H1 (cell line): ENCODE data around the gene BDKRB1. TPM values are rescaled to one million over a fixed set of nuclear protein-coding genes. Genes with fewer than 3 reads are reported as not detected.

ENCODE experiments used
- CTCF ChIA-PET: fragments of 300-600 bp; sonication (Branson Sonifier 250); formaldehyde crosslinking; loops from one replicate; lab custom pipeline; 2021; ENCODE audit not compliant: partially characterized antibody; lab: Charles Lee
- POLR2A ChIA-PET: fragments of 300-600 bp; sonication (Branson Sonifier 250); formaldehyde crosslinking; loops from one replicate; lab custom pipeline; 2021; ENCODE audit warnings: inconsistent platforms; ENCODE audit not compliant: partially characterized antibody; lab: Charles Lee
- DNase-seq, 2 experiments: peaks; one replicate each; pipeline versions ENCODE4 v3.0.0 to v3.0.0-alpha.2; 2010 to 2022; ENCODE audit warnings: low spot score in 2 of 2, low read depth in 1 of 2, mixed read lengths in 1 of 2
- FAIRE-seq: peaks from 2 replicates; lab custom pipeline; 2011; peaks lifted over from hg19 to GRCh38; lab: Jason Lieb, UNC
- H2AFZ ChIP-seq: 2 replicates; pipeline ENCODE4 v1.8.1; 2012; ENCODE audit warnings: low read length, inconsistent platforms
- H2AK5ac ChIP-seq: 2 replicates; pipeline ENCODE4 v1.6.1; 2013; ENCODE audit warnings: low read depth, low read length
- H2BK120ac ChIP-seq: replicated peaks from 2 replicates; pipeline ENCODE3; 2013; ENCODE audit warnings: low read depth, low read length, inconsistent platforms
- H2BK12ac ChIP-seq: 2 replicates; pipeline ENCODE4 v1.6.1; 2013; ENCODE audit warnings: low read depth, low read length
- H2BK15ac ChIP-seq: 2 replicates; pipeline ENCODE4 v1.6.1; 2013; ENCODE audit warnings: low read length
- H2BK20ac ChIP-seq: 2 replicates; pipeline ENCODE4 v1.6.1; 2013; ENCODE audit warnings: low read length
- H2BK5ac ChIP-seq: 2 replicates; pipeline ENCODE4 v1.6.1; 2013; ENCODE audit warnings: low read depth, low read length
- H3K14ac ChIP-seq: 2 replicates; pipeline ENCODE4 v1.6.1; 2013; ENCODE audit warnings: inconsistent platforms; ENCODE audit not compliant: insufficient read length
- H3K18ac ChIP-seq: 2 replicates; pipeline ENCODE4 v1.6.1; 2013; ENCODE audit warnings: low read length; ENCODE audit errors: extremely low read depth
- H3K23ac ChIP-seq: 2 replicates; pipeline ENCODE4 v1.6.1; 2013; ENCODE audit warnings: inconsistent platforms; ENCODE audit not compliant: insufficient read length
- H3K23me2 ChIP-seq: 2 replicates; pipeline ENCODE4 v1.6.1; 2013; ENCODE audit warnings: low read depth, low read length
- H3K27ac ChIP-seq: 2 replicates; pipeline ENCODE4 v1.6.1; 2011; ENCODE audit warnings: low read depth, low read length, inconsistent platforms
- H3K27me3 ChIP-seq, 4 experiments: replicated peaks in 1 of 4; 1 replicate in 1 of 4; 2 replicates in 3 of 4; pipeline versions ENCODE4 v1.6.1 to v1.8.1; 2011 to 2013; ENCODE audit warnings: low read length in 3 of 4, mild to moderate bottlenecking in 3 of 4, inconsistent platforms in 2 of 4, mixed read lengths in 2 of 4, moderate library complexity in 1 of 4; ENCODE audit not compliant: control insufficient read depth in 3 of 4, insufficient read depth in 3 of 4; ENCODE audit errors: extremely low read depth in 1 of 4
- H3K36me3 ChIP-seq, 4 experiments: 2 replicates each; pipeline versions ENCODE4 v1.6.1 to v1.8.1; 2011 to 2013; ENCODE audit warnings: mild to moderate bottlenecking in 4 of 4, low read length in 3 of 4, moderate library complexity in 2 of 4, control low read depth in 1 of 4, inconsistent platforms in 1 of 4; ENCODE audit not compliant: insufficient read depth in 4 of 4, control insufficient read depth in 2 of 4
- H3K4ac ChIP-seq: replicated peaks from 2 replicates; pipeline ENCODE3; 2013; ENCODE audit warnings: low read length, low read depth, mixed read lengths, inconsistent platforms; ENCODE audit not compliant: insufficient read length
- H3K4me1 ChIP-seq, 4 experiments: replicated peaks in 1 of 4; 1 replicate in 1 of 4; 2 replicates in 3 of 4; pipeline versions ENCODE4 v1.6.1 to v1.8.1; 2011 to 2013; ENCODE audit warnings: low read length in 3 of 4, inconsistent platforms in 2 of 4, mixed read lengths in 1 of 4; ENCODE audit not compliant: insufficient read depth in 4 of 4, control insufficient read depth in 3 of 4
- H3K4me2 ChIP-seq, 2 experiments: 2 replicates each; pipeline versions ENCODE4 v1.6.1 to v1.8.1; 2011 to 2013; ENCODE audit warnings: low read depth in 2 of 2, low read length in 2 of 2, control low read depth in 1 of 2, inconsistent platforms in 1 of 2, mild to moderate bottlenecking in 1 of 2; ENCODE audit not compliant: insufficient read depth in 1 of 2
- H3K4me3 ChIP-seq, 4 experiments: fragments of 200-600, 300-600 bp in 1 of 4; sonication (generic), shearing (Covaris generic), sonication (Bioruptor Twin) in 1 of 4; 2 replicates each; pipeline versions ENCODE4 v1.5.1 to v1.8.1; 2011 to 2016; ENCODE audit warnings: low read length in 4 of 4, low read depth in 3 of 4, control low read depth in 2 of 4, inconsistent platforms in 2 of 4, mild to moderate bottlenecking in 2 of 4, mixed read lengths in 1 of 4, moderate library complexity in 1 of 4; ENCODE audit not compliant: insufficient read depth in 2 of 4; ENCODE audit errors: extremely low read depth in 1 of 4
- H3K56ac ChIP-seq: replicated peaks from 2 replicates; pipeline ENCODE3; 2013; ENCODE audit warnings: low read depth, mild to moderate bottlenecking, mixed read lengths, low read length, inconsistent platforms; ENCODE audit not compliant: insufficient read length
- H3K79me1 ChIP-seq: 2 replicates; pipeline ENCODE4 v1.6.1; 2013; ENCODE audit warnings: low read depth, low read length, control low read depth
- H3K79me2 ChIP-seq, 2 experiments: 2 replicates each; pipeline versions ENCODE4 v1.6.1 to v1.8.1; 2012 to 2013; ENCODE audit warnings: low read length in 2 of 2, mild to moderate bottlenecking in 2 of 2, inconsistent platforms in 1 of 2; ENCODE audit not compliant: insufficient read depth in 2 of 2, control insufficient read depth in 1 of 2
- H3K9ac ChIP-seq, 4 experiments: replicated peaks in 1 of 4; 1 replicate in 1 of 4; 2 replicates in 3 of 4; pipeline versions ENCODE4 v1.6.1 to v1.8.1; 2011 to 2013; ENCODE audit warnings: low read depth in 3 of 4, low read length in 3 of 4, control low read depth in 2 of 4, mild to moderate bottlenecking in 2 of 4, moderate library complexity in 2 of 4, inconsistent platforms in 1 of 4; ENCODE audit errors: extremely low read depth in 1 of 4
- H3K9me3 ChIP-seq, 2 experiments: 2 replicates each; pipeline versions ENCODE4 v1.6.1 to v1.8.1; 2012 to 2013; ENCODE audit warnings: mild to moderate bottlenecking in 2 of 2, moderate library complexity in 2 of 2, control low read depth in 1 of 2, inconsistent platforms in 1 of 2, low read depth in 1 of 2, low read length in 1 of 2, mixed read lengths in 1 of 2; ENCODE audit not compliant: insufficient read depth in 2 of 2
- H4K20me1 ChIP-seq, 2 experiments: replicated peaks in 1 of 2; 2 replicates each; pipeline versions ENCODE3 to v1.8.1; 2011 to 2013; ENCODE audit warnings: inconsistent platforms in 2 of 2, low read length in 2 of 2, mild to moderate bottlenecking in 1 of 2; ENCODE audit not compliant: insufficient read depth in 2 of 2, control insufficient read depth in 1 of 2
- H4K5ac ChIP-seq: 2 replicates; pipeline ENCODE4 v1.6.1; 2013; ENCODE audit warnings: low read length, low read depth, mixed read lengths, inconsistent platforms; ENCODE audit not compliant: insufficient read length
- H4K8ac ChIP-seq: 2 replicates; pipeline ENCODE4 v1.8.0; 2013; ENCODE audit warnings: mild to moderate bottlenecking, moderate library complexity, low read length, inconsistent platforms; ENCODE audit not compliant: insufficient read depth; ENCODE audit errors: extremely low read depth
- H4K91ac ChIP-seq: replicated peaks from 2 replicates; pipeline ENCODE3; 2013; ENCODE audit warnings: low read length, mixed read lengths, inconsistent platforms; ENCODE audit not compliant: insufficient read length
- CBX5 ChIP-seq: fragments of 300-800, 300-1000 bp; sonication (generic); IDR thresholded peaks from 2 replicates; pipeline ENCODE4 v1.7.1; 2016; ENCODE audit warnings: antibody characterized with exemption, low read length, low read depth
- CEBPB ChIP-seq: IDR thresholded peaks from 2 replicates; pipeline ENCODE4 v1.6.1; 2012; ENCODE audit warnings: low read depth, low read length
- CHD1 ChIP-seq: IDR thresholded peaks from 2 replicates; pipeline ENCODE4 v1.6.1; 2012; ENCODE audit warnings: low read depth, low read length, improper control_type of control experiment
- CHD2 ChIP-seq: IDR thresholded peaks from 2 replicates; pipeline ENCODE4 v1.6.1; 2012; ENCODE audit warnings: low read length, improper control_type of control experiment
- FOSL1 ChIP-seq: IDR thresholded peaks from 2 replicates; pipeline ENCODE4 v1.6.1; 2011; ENCODE audit warnings: mild to moderate bottlenecking, low read depth, low read length, moderate library complexity; ENCODE audit not compliant: insufficient read depth
- JUND ChIP-seq: IDR thresholded peaks from 2 replicates; pipeline ENCODE4 v1.6.1; 2011; ENCODE audit warnings: mild to moderate bottlenecking, improper control_type of control experiment, low read length
- KDM5A ChIP-seq: fragments of 200-600 bp; IDR thresholded peaks from 2 replicates; pipeline ENCODE4 v1.7.1; 2012; ENCODE audit warnings: mild to moderate bottlenecking, low read length, inconsistent platforms, mixed read lengths
- NANOG ChIP-seq: IDR thresholded peaks from 2 replicates; pipeline ENCODE4 v1.6.1; 2011; ENCODE audit warnings: low read length, low read depth, mild to moderate bottlenecking, inconsistent platforms; ENCODE audit not compliant: insufficient read depth, poor library complexity, severe bottlenecking
- RAD21 ChIP-seq, 2 experiments: IDR thresholded peaks in 1 of 2; conservative IDR thresholded peaks in 1 of 2; 2 replicates each; pipeline ENCODE4 v1.6.1; 2011; ENCODE audit warnings: low read depth in 2 of 2, low read length in 2 of 2, improper control_type of control experiment in 1 of 2, inconsistent platforms in 1 of 2, mild to moderate bottlenecking in 1 of 2, moderate library complexity in 1 of 2
- RBBP5 ChIP-seq: IDR thresholded peaks from 2 replicates; pipeline ENCODE4 v1.7.1; 2012; ENCODE audit warnings: low read depth, mild to moderate bottlenecking, inconsistent platforms, low read length, moderate library complexity, borderline replicate concordance
- SP2 ChIP-seq: IDR thresholded peaks from 2 replicates; pipeline ENCODE4 v1.6.1; 2012; ENCODE audit warnings: mild to moderate bottlenecking, low read length, inconsistent platforms
- SRF ChIP-seq: IDR thresholded peaks from 2 replicates; pipeline ENCODE4 v1.6.1; 2011; ENCODE audit warnings: mild to moderate bottlenecking, low read depth, low read length, moderate library complexity
- ZNF274 ChIP-seq: IDR thresholded peaks from 2 replicates; pipeline ENCODE4 v1.7.0; 2012; ENCODE audit warnings: low read length, borderline replicate concordance; ENCODE audit errors: extremely low read depth
- WGBS, 2 experiments: shearing (Covaris generic) in 1 of 2; methylation state at CpG; one replicate each; pipeline versions ENCODE4 v1.1.6 to v1.1.7; 2013 to 2015; ENCODE audit warnings: low lambda C conversion rate in 2 of 2, mixed read lengths in 2 of 2, inconsistent platforms in 1 of 2, low coverage in 1 of 2, missing lambda C conversion rate in 1 of 2; ENCODE audit not compliant: insufficient replicate concordance in 2 of 2, insufficient coverage in 1 of 2, insufficient read length in 1 of 2; ENCODE audit errors: extremely low coverage in 1 of 2, missing lambda C conversion rate in 1 of 2; 5-methylcytosine and 5-hydroxymethylcytosine counted together
- polyA plus RNA-seq, 7 experiments: library from polyadenylated mRNA; depleted of rRNA in 3 of 7; stranded (reverse) in 5 of 7; unstranded in 2 of 7; fragments of >200 nt in 5 of 7; fragments of 200-250 nt in 2 of 7; gene quantifications; 1 replicate in 5 of 7; 2 replicates in 1 of 7; 4 replicates in 1 of 7; pipeline versions ENCODE4 v1.2.1 to v1.2.3, GENCODE V29; 2011 to 2013; ENCODE audit warnings: missing spikeins in 2 of 7, mixed read lengths in 2 of 7
- total RNA-seq: library from RNA; stranded (reverse); fragmentation: NEBNext Ultra II Directional; extraction: Animal tissue kit (Norgen Biotek cat#: 25700); gene quantifications from 2 replicates; pipeline ENCODE4 v1.2.1, GENCODE V29; 2021

Gene BDKRB1
- total and polyA plus RNA-seq, 2 of the 8 experiments (the other 6 are each of a cell fraction or from before 2014, with no cell fraction given) = 0.27 TPM; not detected in 1

- POLR2A ChIA-PET = no interaction called here
- Histone ChIP-seq H3K36me3 (no peaks in the 10 kb centered on the region), H3K4ac (no peak overlapping the region), H3K23me2 (no peaks in the 10 kb centered on the region), H4K91ac (no peak overlapping the region), H4K5ac (no peak overlapping the region), H3K23ac (no peak overlapping the region), H3K4me2 (no peak overlapping the region), H3K56ac (no peak overlapping the region), H3K79me1 (no peaks in the 10 kb centered on the region), H4K20me1 (no peaks in the 10 kb centered on the region), H2AK5ac (no peak overlapping the region), H3K27me3 (no peaks in the 10 kb centered on the region), H3K14ac (no peak overlapping the region), H3K4me3 (no peak overlapping the region), H2BK120ac (no peak overlapping the region), H2BK20ac (no peak overlapping the region), H3K18ac (no peak overlapping the region), H3K9me3 (0 out of 4 replicates have a peak, but pooled peaks cover 0 to 4% of the 10 kb centered on the region in 2 experiments), H2BK5ac (no peak overlapping the region), H3K79me2 (no peaks in the 10 kb centered on the region), H2BK15ac (no peak overlapping the region), H3K27ac (no peak overlapping the region), H3K4me1 (no peaks in the 10 kb centered on the region), H2AFZ (no peak overlapping the region), H4K8ac (no peak overlapping the region), H3K9ac (no peak overlapping the region), H2BK12ac (no peak overlapping the region)
- DNase-seq = peak in 1 of 2 experiments; percentile 19
- 85% methylated on average over 8 of the region's 8 CpGs; no CpG with 5 or more reads in 1 of the 2 experiments for WGBS, 2 experiments
- FAIRE-seq = no peak
- CTCF ChIA-PET = interaction anchor here (0.6 to 12.6 kb wide), 4 partner anchors 9 to 287 kb away, joined by 3 to 268 read pairs (median 24); no protein-coding TSS in a partner anchor
- TF ChIP-seq RBBP5 = no peak
- TF ChIP-seq SP2 = no peak
- TF ChIP-seq KDM5A = no peak
- no peak for TF ChIP-seq CHD1
- TF ChIP-seq ZNF274 = no peak
- no peak for TF ChIP-seq CBX5
- TF ChIP-seq FOSL1 = no peak
- no peak for TF ChIP-seq SRF
- TF ChIP-seq JUND = no peak
- TF ChIP-seq CEBPB = no peak
- no peak for TF ChIP-seq CHD2
- TF ChIP-seq RAD21 (IDR thresholded peaks at IDR 0.05 in 1 of 2, conservative IDR thresholded peaks at IDR 0.05 in 1 of 2; ENCODE audit: low read depth in 2 of 2, low read length in 2 of 2) = no peak
- TF ChIP-seq NANOG = no peak
These were observed 14.8 kb downstream of the BDKRB1 start for GRCh38 chr14:96270565-96271420.
